Measurements from ENCODE around the gene SELENOO.

DNA sequence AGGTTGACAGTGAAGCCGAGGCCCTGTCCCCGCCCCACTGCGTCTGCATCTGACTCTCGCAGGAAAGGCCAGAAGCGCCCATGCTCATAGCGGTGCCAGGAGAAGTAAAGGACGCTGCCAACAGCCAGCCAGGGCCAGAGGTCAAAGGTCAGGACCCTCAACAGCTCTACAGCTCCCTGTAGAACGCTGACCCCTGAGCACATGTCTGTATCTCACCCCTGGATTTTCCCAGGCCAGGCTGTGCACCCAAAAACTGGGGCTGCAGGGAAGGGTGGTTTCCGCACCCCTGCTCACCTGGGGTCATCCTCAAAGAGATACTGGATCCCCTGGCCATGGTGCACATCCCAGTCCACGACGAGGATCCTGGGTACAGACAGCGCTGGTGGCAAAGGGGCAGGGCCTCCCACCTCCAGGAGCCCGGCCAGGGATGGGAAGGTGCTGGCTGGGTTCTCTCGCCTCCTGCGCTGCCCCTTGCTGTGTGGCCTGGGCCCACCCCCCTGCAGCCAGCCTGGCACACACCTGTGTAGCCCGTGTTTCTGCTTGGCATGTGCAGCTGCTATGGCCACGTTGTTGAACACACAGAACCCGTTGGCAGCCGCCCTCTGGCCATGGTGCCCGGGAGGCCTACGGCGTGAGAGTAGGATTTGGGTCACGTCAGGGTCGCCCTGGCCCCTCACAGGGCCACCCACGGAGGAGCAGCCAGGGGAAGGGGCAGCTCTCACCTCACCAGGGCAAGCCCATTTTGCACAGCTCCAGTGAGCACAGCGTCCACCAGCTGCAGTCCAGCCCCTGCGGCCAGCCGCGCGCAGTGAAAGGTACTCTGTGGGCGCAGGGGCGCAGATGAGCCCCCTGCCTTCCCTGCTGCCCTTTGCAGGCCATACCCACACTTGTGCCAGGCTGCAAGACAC, 48.8 kb downstream of the SELENOO start:
- TF ChIP-seq EP300 (IDR thresholded peaks at IDR 0.05), result no peak
- TF ChIP-seq, protein P1, sequence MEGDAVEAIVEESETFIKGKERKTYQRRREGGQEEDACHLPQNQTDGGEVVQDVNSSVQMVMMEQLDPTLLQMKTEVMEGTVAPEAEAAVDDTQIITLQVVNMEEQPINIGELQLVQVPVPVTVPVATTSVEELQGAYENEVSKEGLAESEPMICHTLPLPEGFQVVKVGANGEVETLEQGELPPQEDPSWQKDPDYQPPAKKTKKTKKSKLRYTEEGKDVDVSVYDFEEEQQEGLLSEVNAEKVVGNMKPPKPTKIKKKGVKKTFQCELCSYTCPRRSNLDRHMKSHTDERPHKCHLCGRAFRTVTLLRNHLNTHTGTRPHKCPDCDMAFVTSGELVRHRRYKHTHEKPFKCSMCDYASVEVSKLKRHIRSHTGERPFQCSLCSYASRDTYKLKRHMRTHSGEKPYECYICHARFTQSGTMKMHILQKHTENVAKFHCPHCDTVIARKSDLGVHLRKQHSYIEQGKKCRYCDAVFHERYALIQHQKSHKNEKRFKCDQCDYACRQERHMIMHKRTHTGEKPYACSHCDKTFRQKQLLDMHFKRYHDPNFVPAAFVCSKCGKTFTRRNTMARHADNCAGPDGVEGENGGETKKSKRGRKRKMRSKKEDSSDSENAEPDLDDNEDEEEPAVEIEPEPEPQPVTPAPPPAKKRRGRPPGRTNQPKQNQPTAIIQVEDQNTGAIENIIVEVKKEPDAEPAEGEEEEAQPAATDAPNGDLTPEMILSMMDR (IDR thresholded peaks at IDR 0.05), result no peak
